ENCODE measurements around the gene TTYH2.

TTYH2 gene

GRCh38 chr17:74267579-74267978 lies 54.2 kb downstream of the TTYH2 start:
- TF ChIP-seq EZH2 (IDR thresholded peaks at IDR 0.05; ENCODE audit: borderline replicate concordance, low read length) (no peak), CTCF (IDR thresholded peaks at IDR 0.05; ENCODE audit: low read length) (no peak)

GRCh38 chr17:74267987-74268499 lies 54.7 kb downstream of the TTYH2 start:
- Histone ChIP-seq H3K27me3 (ENCODE audit: insufficient read depth, low read length) (no peaks in the 10 kb centered on the region), H4K20me1 (ENCODE audit: insufficient read depth, low read length) (no peaks in the 10 kb centered on the region), H3K4me3 (ENCODE audit: low read depth, low read length, poor library complexity, severe bottlenecking) (no peak overlapping the region), H3K36me3 (ENCODE audit: insufficient read depth, low read length) (no peaks in the 10 kb centered on the region), H2AFZ (ENCODE audit: low read length) (no peak overlapping the region), H3K4me2 (ENCODE audit: low read length) (no peak overlapping the region), H3F3A (ENCODE audit: insufficient read depth, low read length) (no peaks in the 10 kb centered on the region), H3K4me1 (ENCODE audit: insufficient read depth, low read length, severe bottlenecking) (no peaks in the 10 kb centered on the region), H3K9me2 (ENCODE audit: low read depth, low read length) (no peaks in the 10 kb centered on the region), H3K27ac (ENCODE audit: low read depth, low read length, poor library complexity, severe bottlenecking) (no peak overlapping the region), H3K9ac (ENCODE audit: low read length) (no peak overlapping the region), H3K9me3 (ENCODE audit: low read length) (no peaks in the 10 kb centered on the region), H3K79me2 (ENCODE audit: insufficient read depth, low read length) (no peaks in the 10 kb centered on the region)
- TF ChIP-seq EZH2 (IDR thresholded peaks at IDR 0.05; ENCODE audit: borderline replicate concordance, low read length) (no peak), CTCF (IDR thresholded peaks at IDR 0.05; ENCODE audit: low read length) (no peak)

More at GRCh38 chr17:74267579-74267978, 54.2 kb downstream of the TTYH2 start:
- Histone ChIP-seq H3K9me2 (ENCODE audit: low read depth, low read length) (no peaks in the 10 kb centered on the region), H3K36me3 (ENCODE audit: insufficient read depth, low read length) (no peaks in the 10 kb centered on the region), H3K4me1 (ENCODE audit: insufficient read depth, low read length, severe bottlenecking) (no peaks in the 10 kb centered on the region), H3K27ac (ENCODE audit: low read depth, low read length, poor library complexity, severe bottlenecking) (no peak overlapping the region), H3K79me2 (ENCODE audit: insufficient read depth, low read length) (no peaks in the 10 kb centered on the region), H3F3A (ENCODE audit: insufficient read depth, low read length) (no peaks in the 10 kb centered on the region), H3K27me3 (ENCODE audit: insufficient read depth, low read length) (no peaks in the 10 kb centered on the region), H3K4me3 (ENCODE audit: low read depth, low read length, poor library complexity, severe bottlenecking) (no peak overlapping the region), H3K4me2 (ENCODE audit: low read length) (no peak overlapping the region), H2AFZ (ENCODE audit: low read length) (no peak overlapping the region), H3K9me3 (ENCODE audit: low read length) (no peaks in the 10 kb centered on the region), H4K20me1 (ENCODE audit: insufficient read depth, low read length) (no peaks in the 10 kb centered on the region), H3K9ac (ENCODE audit: low read length) (no peak overlapping the region)

- no peak overlapping the region for H3K27ac ChIP-seq (ENCODE audit: low read depth, low read length, poor library complexity, severe bottlenecking)
- TF ChIP-seq EZH2 (IDR thresholded peaks at IDR 0.05; ENCODE audit: borderline replicate concordance, low read length), result no peak
- H3K36me3 ChIP-seq (ENCODE audit: insufficient read depth, low read length), result no peaks in the 10 kb centered on the region
- no peaks in the 10 kb centered on the region for H3K4me1 ChIP-seq (ENCODE audit: insufficient read depth, low read length, severe bottlenecking)
- no peaks in the 10 kb centered on the region for H3F3A ChIP-seq (ENCODE audit: insufficient read depth, low read length)
- H3K9me2 ChIP-seq (ENCODE audit: low read depth, low read length), result no peaks in the 10 kb centered on the region
- no peak overlapping the region for H2AFZ ChIP-seq (ENCODE audit: low read length)
- H3K4me3 ChIP-seq (ENCODE audit: low read depth, low read length, poor library complexity, severe bottlenecking), result no peak overlapping the region
- H3K4me2 ChIP-seq (ENCODE audit: low read length), result no peak overlapping the region
- no peaks in the 10 kb centered on the region for H4K20me1 ChIP-seq (ENCODE audit: insufficient read depth, low read length)
- no peak overlapping the region for H3K9ac ChIP-seq (ENCODE audit: low read length)
- no peaks in the 10 kb centered on the region for H3K79me2 ChIP-seq (ENCODE audit: insufficient read depth, low read length)
- no peaks in the 10 kb centered on the region for H3K27me3 ChIP-seq (ENCODE audit: insufficient read depth, low read length)
- no peaks in the 10 kb centered on the region for H3K9me3 ChIP-seq (ENCODE audit: low read length)
These were observed 55.2 kb downstream of the TTYH2 start for GRCh38 chr17:74268558-74268957.

GRCh38 chr17:74270333-74270732 lies 57.0 kb downstream of the TTYH2 start:
- H3K27ac ChIP-seq (ENCODE audit: low read depth, low read length, poor library complexity, severe bottlenecking), result no peak overlapping the region
- no peak overlapping the region for H3K9ac ChIP-seq (ENCODE audit: low read length)
- H4K20me1 ChIP-seq (ENCODE audit: insufficient read depth, low read length), result no peaks in the 10 kb centered on the region
- no peaks in the 10 kb centered on the region for H3K79me2 ChIP-seq (ENCODE audit: insufficient read depth, low read length)
- no peak overlapping the region for H2AFZ ChIP-seq (ENCODE audit: low read length)
- no peaks in the 10 kb centered on the region for H3K27me3 ChIP-seq (ENCODE audit: insufficient read depth, low read length)
- no peaks in the 10 kb centered on the region for H3K36me3 ChIP-seq (ENCODE audit: insufficient read depth, low read length)
- no peak overlapping the region for H3K4me2 ChIP-seq (ENCODE audit: low read length)
- H3K9me2 ChIP-seq (ENCODE audit: low read depth, low read length), result no peaks in the 10 kb centered on the region
- no peak overlapping the region for H3K4me3 ChIP-seq (ENCODE audit: low read depth, low read length, poor library complexity, severe bottlenecking)
- TF ChIP-seq CTCF (IDR thresholded peaks at IDR 0.05; ENCODE audit: low read length), result no peak
- no peaks in the 10 kb centered on the region for H3F3A ChIP-seq (ENCODE audit: insufficient read depth, low read length)
- no peaks in the 10 kb centered on the region for H3K4me1 ChIP-seq (ENCODE audit: insufficient read depth, low read length, severe bottlenecking)
- H3K9me3 ChIP-seq (ENCODE audit: low read length), result no peaks in the 10 kb centered on the region

Measured in OCI-LY1 (cell line).